Measurements from ENCODE around the gene CD200R1. TPM values are rescaled to one million over a fixed set of nuclear protein-coding genes. Genes with fewer than 3 reads are reported as not detected.
A peak's percentile ranks its signal among the peaks of the same experiment; 100 is the strongest.

Gene CD200R1
- total RNA-seq, 4 donors from 2014 or later, result 0.76 to 1.4 (median 1.1) TPM

- H3K27ac ChIP-seq, result no peak overlapping the region
- WGBS, result 88% methylated on average over 2 of the region's 2 CpGs
- peak overlapping the region; percentile 23 for H3K4me3 ChIP-seq
- H3K4me1 ChIP-seq, result peaks cover 8% of the 10 kb centered on the region
- H3K9me3 ChIP-seq, result no peaks in the 10 kb centered on the region
- DNase-seq (ENCODE audit: low spot score in 2 of 2), result no peak
- no peaks in the 10 kb centered on the region for H3K27me3 ChIP-seq
- TF ChIP-seq, protein P1, sequence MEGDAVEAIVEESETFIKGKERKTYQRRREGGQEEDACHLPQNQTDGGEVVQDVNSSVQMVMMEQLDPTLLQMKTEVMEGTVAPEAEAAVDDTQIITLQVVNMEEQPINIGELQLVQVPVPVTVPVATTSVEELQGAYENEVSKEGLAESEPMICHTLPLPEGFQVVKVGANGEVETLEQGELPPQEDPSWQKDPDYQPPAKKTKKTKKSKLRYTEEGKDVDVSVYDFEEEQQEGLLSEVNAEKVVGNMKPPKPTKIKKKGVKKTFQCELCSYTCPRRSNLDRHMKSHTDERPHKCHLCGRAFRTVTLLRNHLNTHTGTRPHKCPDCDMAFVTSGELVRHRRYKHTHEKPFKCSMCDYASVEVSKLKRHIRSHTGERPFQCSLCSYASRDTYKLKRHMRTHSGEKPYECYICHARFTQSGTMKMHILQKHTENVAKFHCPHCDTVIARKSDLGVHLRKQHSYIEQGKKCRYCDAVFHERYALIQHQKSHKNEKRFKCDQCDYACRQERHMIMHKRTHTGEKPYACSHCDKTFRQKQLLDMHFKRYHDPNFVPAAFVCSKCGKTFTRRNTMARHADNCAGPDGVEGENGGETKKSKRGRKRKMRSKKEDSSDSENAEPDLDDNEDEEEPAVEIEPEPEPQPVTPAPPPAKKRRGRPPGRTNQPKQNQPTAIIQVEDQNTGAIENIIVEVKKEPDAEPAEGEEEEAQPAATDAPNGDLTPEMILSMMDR (IDR thresholded peaks at IDR 0.05), result no peak
- TF ChIP-seq POLR2AphosphoS5 (IDR thresholded peaks at IDR 0.05), result no peak
- no peak for TF ChIP-seq EP300 (IDR thresholded peaks at IDR 0.05)
- TF ChIP-seq POLR2A (IDR thresholded peaks at IDR 0.05), result no peak
- no peaks in the 10 kb centered on the region for H3K36me3 ChIP-seq
These were observed 755 bp downstream of the CD200R1 start for GRCh38 chr3:112974178-112974517.

- Histone ChIP-seq H3K36me3 (no peaks in the 10 kb centered on the region), H3K9me3 (no peaks in the 10 kb centered on the region), H3K27me3 (no peaks in the 10 kb centered on the region), H3K4me1 (peaks cover 8% of the 10 kb centered on the region), H3K4me3 (peak overlapping the region; percentile 23), H3K27ac (no peak overlapping the region)
- no peak for TF ChIP-seq EP300 (IDR thresholded peaks at IDR 0.05)
- TF ChIP-seq POLR2AphosphoS5 (IDR thresholded peaks at IDR 0.05), result no peak
- TF ChIP-seq, protein P1 (IDR thresholded peaks at IDR 0.05), result no peak
- no peak for TF ChIP-seq POLR2A (IDR thresholded peaks at IDR 0.05)
- WGBS, result 59% methylated on average over 5 of the region's 5 CpGs
- DNase-seq (ENCODE audit: low spot score in 2 of 2), result no peak
These were observed 1.4 kb downstream of the CD200R1 start for GRCh38 chr3:112973325-112974177.

DNA sequence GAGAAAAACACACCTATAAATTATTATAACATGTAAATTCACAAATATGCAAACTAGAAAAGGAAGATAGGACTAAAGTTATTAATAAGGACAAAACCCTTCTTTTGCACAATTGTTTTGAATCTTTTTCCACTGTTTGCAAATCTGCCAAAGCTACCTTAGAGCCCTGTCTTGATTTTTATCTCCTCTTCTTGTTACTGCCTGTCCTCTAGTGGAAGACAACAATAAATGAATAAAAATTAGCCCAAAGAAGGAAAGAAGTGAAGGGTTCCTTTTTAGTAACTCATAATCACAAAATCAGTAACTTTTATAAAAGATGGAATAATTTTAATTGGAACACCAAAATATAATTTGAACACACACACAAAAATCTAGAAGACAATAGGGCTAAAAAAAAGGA is 2.7 kb downstream of the CD200R1 start:
- Histone ChIP-seq H3K9me3 (no peaks in the 10 kb centered on the region), H3K36me3 (no peaks in the 10 kb centered on the region), H3K27me3 (no peaks in the 10 kb centered on the region), H3K4me3 (peak overlapping the region; percentile 23), H3K4me1 (peaks cover 8% of the 10 kb centered on the region), H3K27ac (no peak overlapping the region)
- DNase-seq (ENCODE audit: low spot score in 2 of 2), result no peak
- TF ChIP-seq POLR2A (IDR thresholded peaks at IDR 0.05), result no peak
- TF ChIP-seq POLR2AphosphoS5 (IDR thresholded peaks at IDR 0.05), result no peak
- no peak for TF ChIP-seq EP300 (IDR thresholded peaks at IDR 0.05)
- TF ChIP-seq, protein P1 (IDR thresholded peaks at IDR 0.05), result no peak

- Histone ChIP-seq H3K4me3 (no peak overlapping the region), H3K27ac (no peak overlapping the region), H3K36me3 (no peaks in the 10 kb centered on the region), H3K27me3 (no peaks in the 10 kb centered on the region), H3K9me3 (no peaks in the 10 kb centered on the region), H3K4me1 (peaks cover 3% of the 10 kb centered on the region)
- TF ChIP-seq, protein P1 (IDR thresholded peaks at IDR 0.05), result no peak
- TF ChIP-seq POLR2AphosphoS5 (IDR thresholded peaks at IDR 0.05), result no peak
- no peak for TF ChIP-seq POLR2A (IDR thresholded peaks at IDR 0.05)
- TF ChIP-seq EP300 (IDR thresholded peaks at IDR 0.05), result no peak
- WGBS, result 76% methylated on average over 1 of the region's 1 CpG
- no peak for DNase-seq (ENCODE audit: low spot score in 2 of 2)
These were observed 7.1 kb downstream of the CD200R1 start for GRCh38 chr3:112967828-112968227.

- H3K4me1 ChIP-seq, result peaks cover 3% of the 10 kb centered on the region
- no peak overlapping the region for H3K27ac ChIP-seq
- no peak for TF ChIP-seq EP300 (IDR thresholded peaks at IDR 0.05)
- TF ChIP-seq, protein P1 (IDR thresholded peaks at IDR 0.05), result no peak
- no peak for TF ChIP-seq POLR2AphosphoS5 (IDR thresholded peaks at IDR 0.05)
- no peak for TF ChIP-seq POLR2A (IDR thresholded peaks at IDR 0.05)
- no peaks in the 10 kb centered on the region for H3K27me3 ChIP-seq
- WGBS, result 94% methylated on average over 1 of the region's 1 CpG
- H3K9me3 ChIP-seq, result no peaks in the 10 kb centered on the region
- H3K36me3 ChIP-seq, result no peaks in the 10 kb centered on the region
- H3K4me3 ChIP-seq, result no peak overlapping the region
- DNase-seq (ENCODE audit: low spot score in 2 of 2), result no peak
These were observed 7.5 kb downstream of the CD200R1 start for GRCh38 chr3:112967425-112967824.

All from suprapubic skin (tissue), 4 donors.